Hepatocyte (in vitro differentiated cells): ENCODE data around the gene YRDC. TPM values are rescaled to one million over a fixed set of nuclear protein-coding genes. Genes with fewer than 3 reads are reported as not detected.

Experiments
- DNase-seq: peaks from one replicate; pipeline ENCODE4 v3.0.0-alpha.2; 2016; ENCODE audit warnings: low spot score
- H2AFZ ChIP-seq: fragments of 200-600 bp; sonication (generic); 2 replicates; pipeline ENCODE4 v1.6.0; 2016; ENCODE audit warnings: antibody characterized with exemption, mild to moderate bottlenecking
- H3K27ac ChIP-seq: fragments of 200-600 bp; sonication (generic); 2 replicates; pipeline ENCODE4 v1.5.1; 2016; ENCODE audit warnings: mild to moderate bottlenecking
- H3K27me3 ChIP-seq: fragments of 200-600 bp; sonication (generic); 2 replicates; pipeline ENCODE4 v1.6.1; 2016
- H3K36me3 ChIP-seq: fragments of 200-600 bp; sonication (generic); replicated peaks from 2 replicates; pipeline ENCODE4 v1.5.1; 2016; ENCODE audit warnings: low read depth; ENCODE audit not compliant: insufficient read depth
- H3K4me1 ChIP-seq: fragments of 200-600 bp; sonication (generic); 2 replicates; pipeline ENCODE4 v1.5.1; 2016; ENCODE audit warnings: mild to moderate bottlenecking, moderate library complexity; ENCODE audit not compliant: insufficient read depth
- H3K4me2 ChIP-seq: fragments of 200-600 bp; sonication (generic); 2 replicates; pipeline ENCODE4 v1.6.0; 2016
- H3K4me3 ChIP-seq: fragments of 200-600 bp; sonication (generic); 2 replicates; pipeline ENCODE4 v1.5.1; 2016; ENCODE audit warnings: mild to moderate bottlenecking
- H3K79me2 ChIP-seq: fragments of 200-600 bp; sonication (generic); 2 replicates; pipeline ENCODE4 v1.6.0; 2017; ENCODE audit warnings: mild to moderate bottlenecking
- H3K9me2 ChIP-seq: fragments of 200-600 bp; sonication (generic); replicated peaks from 2 replicates; pipeline ENCODE4 v1.6.0; 2017; ENCODE audit warnings: mild to moderate bottlenecking; ENCODE audit not compliant: insufficient read depth
- H3K9me3 ChIP-seq: fragments of 200-600 bp; sonication (generic); 2 replicates; pipeline ENCODE4 v1.5.1; 2016; ENCODE audit warnings: low read depth, mild to moderate bottlenecking
- H4K20me1 ChIP-seq: fragments of 200-600 bp; sonication (generic); 2 replicates; pipeline ENCODE4 v1.6.0; 2016; ENCODE audit warnings: mild to moderate bottlenecking; ENCODE audit not compliant: insufficient read depth, poor library complexity, severe bottlenecking
- EZH2 ChIP-seq: fragments of 200-600 bp; sonication (generic); IDR thresholded peaks from 2 replicates; pipeline ENCODE4 v1.6.1; 2016; ENCODE audit warnings: antibody characterized with exemption, mild to moderate bottlenecking, borderline replicate concordance
- EZH2phosphoT487 ChIP-seq: fragments of 200-600 bp; sonication (generic); IDR thresholded peaks from one replicate; pipeline ENCODE4 v1.6.1; 2018; ENCODE audit warnings: antibody characterized with exemption, mild to moderate bottlenecking, low read depth, moderate library complexity; ENCODE audit not compliant: unreplicated experiment, severe bottlenecking
- WGBS: methylation state at CpG from one replicate; pipeline ENCODE4 v1.1.6; 2016; ENCODE audit warnings: low lambda C conversion rate; ENCODE audit errors: missing lambda C conversion rate; 5-methylcytosine and 5-hydroxymethylcytosine counted together
- polyA plus RNA-seq: library from polyadenylated mRNA; unstranded; fragments of >200 nt; fragmentation: Nextera tagmentation; extraction: Ambion mirVana; gene quantifications from 2 replicates; pipeline ENCODE4 v1.2.1, GENCODE V29; 2016
- total RNA-seq: library from RNA; depleted of rRNA; stranded (reverse); fragments of >200 nt; gene quantifications from 2 replicates; pipeline ENCODE4 v1.2.3, GENCODE V29; 2014
- TF ChIP-seq, protein P1 (sequence below): fragments of 200-600 bp; sonication (generic); IDR thresholded peaks from 2 replicates; pipeline ENCODE4 v1.5.1; 2016; ENCODE audit warnings: antibody characterized with exemption, mild to moderate bottlenecking; ENCODE audit not compliant: poor library complexity

YRDC gene
- total and polyA plus RNA-seq, 2 experiments from 2014 or later: 26.5 to 37.4 TPM

DNA sequence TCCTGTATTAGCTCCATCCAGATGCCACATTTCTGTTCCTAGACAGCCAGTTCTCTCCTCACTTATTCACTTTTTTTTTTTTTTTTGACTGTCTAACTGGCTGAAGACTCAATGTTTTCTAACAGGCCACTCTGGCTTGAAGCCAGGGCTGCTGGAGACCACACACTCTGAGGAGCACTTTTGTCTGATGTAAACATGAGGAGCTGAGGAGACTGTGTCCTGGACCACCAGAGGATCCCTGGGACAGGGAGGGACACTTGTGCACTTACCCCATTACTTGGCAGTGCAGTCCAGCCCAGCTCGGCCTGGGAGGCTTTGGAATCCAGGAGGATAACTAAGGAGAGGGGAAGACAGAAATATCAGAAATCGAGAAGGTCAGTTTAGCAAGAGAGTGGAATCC lies 45.5 kb downstream of the YRDC start:
- no peaks in the 10 kb centered on the region for H4K20me1 ChIP-seq
- H3K79me2 ChIP-seq: no peaks in the 10 kb centered on the region
- no peak for TF ChIP-seq EZH2phosphoT487
- TF ChIP-seq, protein P1, sequence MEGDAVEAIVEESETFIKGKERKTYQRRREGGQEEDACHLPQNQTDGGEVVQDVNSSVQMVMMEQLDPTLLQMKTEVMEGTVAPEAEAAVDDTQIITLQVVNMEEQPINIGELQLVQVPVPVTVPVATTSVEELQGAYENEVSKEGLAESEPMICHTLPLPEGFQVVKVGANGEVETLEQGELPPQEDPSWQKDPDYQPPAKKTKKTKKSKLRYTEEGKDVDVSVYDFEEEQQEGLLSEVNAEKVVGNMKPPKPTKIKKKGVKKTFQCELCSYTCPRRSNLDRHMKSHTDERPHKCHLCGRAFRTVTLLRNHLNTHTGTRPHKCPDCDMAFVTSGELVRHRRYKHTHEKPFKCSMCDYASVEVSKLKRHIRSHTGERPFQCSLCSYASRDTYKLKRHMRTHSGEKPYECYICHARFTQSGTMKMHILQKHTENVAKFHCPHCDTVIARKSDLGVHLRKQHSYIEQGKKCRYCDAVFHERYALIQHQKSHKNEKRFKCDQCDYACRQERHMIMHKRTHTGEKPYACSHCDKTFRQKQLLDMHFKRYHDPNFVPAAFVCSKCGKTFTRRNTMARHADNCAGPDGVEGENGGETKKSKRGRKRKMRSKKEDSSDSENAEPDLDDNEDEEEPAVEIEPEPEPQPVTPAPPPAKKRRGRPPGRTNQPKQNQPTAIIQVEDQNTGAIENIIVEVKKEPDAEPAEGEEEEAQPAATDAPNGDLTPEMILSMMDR: no peak
- TF ChIP-seq EZH2: no peak
- H3K4me1 ChIP-seq: no peaks in the 10 kb centered on the region
- H3K9me2 ChIP-seq: no peaks in the 10 kb centered on the region
- no peak overlapping the region for H3K4me2 ChIP-seq
- H3K27ac ChIP-seq: no peak overlapping the region
- peaks cover 80% of the 10 kb centered on the region for H3K27me3 ChIP-seq
- DNase-seq: no peak
- no peaks in the 10 kb centered on the region for H3K9me3 ChIP-seq
- no peak overlapping the region for H3K4me3 ChIP-seq
- no peaks in the 10 kb centered on the region for H3K36me3 ChIP-seq
- 68% methylated on average over 2 of the region's 2 CpGs for WGBS
- H2AFZ ChIP-seq: no peak overlapping the region

DNA sequence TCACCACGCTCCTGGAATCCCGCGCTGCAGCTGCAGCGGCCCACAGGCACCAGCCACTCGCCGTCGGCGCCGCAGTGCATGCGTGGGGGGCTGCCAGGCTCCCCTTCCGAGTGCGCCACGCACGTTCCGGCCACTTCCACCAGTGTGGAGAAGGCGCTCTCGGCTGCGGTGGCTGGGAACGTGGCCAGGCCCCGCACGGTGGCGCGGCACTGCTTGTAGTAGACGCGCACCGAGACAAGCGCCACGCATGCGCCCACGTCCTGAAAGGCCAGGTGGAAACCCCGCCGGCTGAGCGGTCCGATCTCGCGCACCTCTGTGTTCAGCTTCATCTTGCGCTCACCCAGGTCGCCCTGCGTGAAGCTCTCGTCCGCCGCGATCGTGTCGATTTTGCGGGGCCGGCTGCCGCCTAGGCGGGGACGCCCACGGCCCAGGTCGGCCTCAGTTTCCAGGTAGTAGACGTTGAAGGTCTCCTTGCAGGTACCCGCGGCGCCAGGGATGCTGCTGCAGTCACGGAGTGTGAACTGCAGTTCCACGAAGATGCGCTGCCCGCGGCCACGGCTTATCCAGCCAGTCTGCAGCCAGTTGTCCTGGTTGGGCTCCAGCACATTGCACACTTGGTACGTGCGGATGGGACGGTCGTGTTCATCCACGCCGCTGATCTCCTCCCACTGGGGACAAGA lies 46.5 kb downstream of the YRDC start:
- TF ChIP-seq, protein P1: no peak
- TF ChIP-seq EZH2phosphoT487 (no peak), EZH2 (no peak)
- H3K4me1 ChIP-seq: no peaks in the 10 kb centered on the region
- H3K79me2 ChIP-seq: no peaks in the 10 kb centered on the region
- no peak overlapping the region for H3K4me2 ChIP-seq
- WGBS: 88% methylated on average over 63 of the region's 68 CpGs
- peaks cover 80% of the 10 kb centered on the region for H3K27me3 ChIP-seq
- no peaks in the 10 kb centered on the region for H3K9me3 ChIP-seq
- no peaks in the 10 kb centered on the region for H4K20me1 ChIP-seq
- no peak for DNase-seq
- H3K36me3 ChIP-seq: no peaks in the 10 kb centered on the region
- no peak overlapping the region for H3K27ac ChIP-seq
- H3K4me3 ChIP-seq: no peak overlapping the region
- no peak overlapping the region for H2AFZ ChIP-seq
- no peaks in the 10 kb centered on the region for H3K9me2 ChIP-seq

DNA sequence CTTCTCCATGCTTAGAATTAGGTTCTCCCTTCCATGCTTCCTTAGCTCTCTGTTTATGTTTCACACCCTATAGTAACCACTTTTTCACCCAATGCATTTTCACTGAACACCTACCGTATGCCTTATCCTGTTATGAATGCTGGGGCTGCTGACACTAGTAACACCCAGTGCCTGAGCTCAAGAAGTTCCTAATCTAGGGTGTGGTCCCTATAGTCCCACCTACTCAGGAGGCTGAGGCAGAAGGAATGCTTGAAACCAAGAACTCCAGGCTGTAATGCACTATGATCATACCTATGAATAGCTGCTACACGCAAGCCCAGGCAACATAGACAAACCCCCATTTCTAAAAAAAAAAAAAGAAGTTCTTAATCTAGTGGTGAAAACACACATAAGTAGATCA lies 48.6 kb downstream of the YRDC start:
- TF ChIP-seq, protein P1: no peak
- TF ChIP-seq EZH2phosphoT487 (no peak), EZH2 (no peak)
- H3K9me3 ChIP-seq: no peaks in the 10 kb centered on the region
- no peaks in the 10 kb centered on the region for H3K79me2 ChIP-seq
- WGBS: 70% methylated on average over 2 of the region's 2 CpGs
- DNase-seq: no peak
- no peak overlapping the region for H2AFZ ChIP-seq
- H3K27me3 ChIP-seq: peaks cover 76% of the 10 kb centered on the region
- H4K20me1 ChIP-seq: no peaks in the 10 kb centered on the region
- no peak overlapping the region for H3K27ac ChIP-seq
- H3K36me3 ChIP-seq: no peaks in the 10 kb centered on the region
- H3K4me2 ChIP-seq: no peak overlapping the region
- no peaks in the 10 kb centered on the region for H3K9me2 ChIP-seq
- H3K4me3 ChIP-seq: no peak overlapping the region
- H3K4me1 ChIP-seq: no peaks in the 10 kb centered on the region
